ENCODE measurements around the gene ATXN2. TPM values are rescaled to one million over a fixed set of nuclear protein-coding genes. Genes with fewer than 3 reads are reported as not detected.
"Not testable (repeated sequence)": the region's sequence is repeated elsewhere in the genome, so short reads cannot be mapped to it uniquely, and the experiment has no call there.

ATXN2 gene
- total RNA-seq, 1 donor from 2014 or later: 48.4 TPM

- DNase-seq (ENCODE audit: missing footprints): no peak
- ATAC-seq: peak; percentile 60
- intact Hi-C loops (cut with DNase I): no loop called here
Observed at GRCh38 chr12:111544032-111544431, 55.1 kb downstream of the ATXN2 start.

- ATAC-seq (no peak), DNase-seq (ENCODE audit: missing footprints) (no peak)
- intact Hi-C loops (cut with DNase I): no loop called here
Observed at GRCh38 chr12:111532751-111533150, 66.4 kb downstream of the ATXN2 start.

GRCh38 chr12:111529424-111530368 is 69.4 kb downstream of the ATXN2 start:
- DNase-seq (ENCODE audit: missing footprints) (no peak), ATAC-seq (peak; percentile 64)
- intact Hi-C loops (cut with DNase I): loop anchor here (2.0 to 5.0 kb wide), 2 partner anchors 133 to 197 kb away; no protein-coding TSS in a partner anchor

GRCh38 chr12:111523587-111524167 is 75.4 kb downstream of the ATXN2 start:
- no peak for ATAC-seq
- no peak for DNase-seq (ENCODE audit: missing footprints)
- intact Hi-C loops (cut with DNase I): no loop called here

- no peak for ATAC-seq
- no peak for DNase-seq (ENCODE audit: missing footprints)
- intact Hi-C loops (cut with DNase I): no loop called here
Observed at GRCh38 chr12:111521801-111522200, 77.3 kb downstream of the ATXN2 start.

GRCh38 chr12:111519937-111520336 is 79.2 kb downstream of the ATXN2 start:
- no peak for DNase-seq (ENCODE audit: missing footprints)
- intact Hi-C loops (cut with DNase I): no loop called here
- ATAC-seq: no peak

- intact Hi-C loops (cut with DNase I): no loop called here
- no peak for DNase-seq (ENCODE audit: missing footprints)
- peak; percentile 84 for ATAC-seq
Observed at GRCh38 chr12:111519083-111519482, 80.0 kb downstream of the ATXN2 start.

- intact Hi-C loops (cut with DNase I); ATAC-seq; DNase-seq (ENCODE audit: missing footprints): not testable (repeated sequence)
Observed at GRCh38 chr12:111507719-111508118, 91.4 kb downstream of the ATXN2 start.

- intact Hi-C loops (cut with DNase I); ATAC-seq; DNase-seq (ENCODE audit: missing footprints): not testable (repeated sequence)
Observed at GRCh38 chr12:111507258-111507657, 91.9 kb downstream of the ATXN2 start.

GRCh38 chr12:111506260-111506659 is 92.9 kb downstream of the ATXN2 start:
- intact Hi-C loops (cut with DNase I): no loop called here
- DNase-seq (ENCODE audit: missing footprints) (no peak), ATAC-seq (no peak)

GRCh38 chr12:111505601-111506036 is 93.5 kb downstream of the ATXN2 start:
- no peak for DNase-seq (ENCODE audit: missing footprints)
- intact Hi-C loops (cut with DNase I): no loop called here
- no peak for ATAC-seq

GRCh38 chr12:111503116-111503515 is 96.0 kb downstream of the ATXN2 start:
- ATAC-seq: no peak
- intact Hi-C loops (cut with DNase I): no loop called here
- no peak for DNase-seq (ENCODE audit: missing footprints)

- DNase-seq (ENCODE audit: missing footprints) (no peak), ATAC-seq (no peak)
- intact Hi-C loops (cut with DNase I): no loop called here
Observed at GRCh38 chr12:111494676-111495075, 104.4 kb downstream of the ATXN2 start.

GRCh38 chr12:111492979-111493378 is 106.1 kb downstream of the ATXN2 start:
- DNase-seq (ENCODE audit: missing footprints); ATAC-seq; intact Hi-C loops (cut with DNase I): not testable (repeated sequence)

GRCh38 chr12:111488798-111489197 is 110.3 kb downstream of the ATXN2 start:
- intact Hi-C loops (cut with DNase I): no loop called here
- no peak for ATAC-seq
- no peak for DNase-seq (ENCODE audit: missing footprints)

GRCh38 chr12:111488271-111488670 is 110.8 kb downstream of the ATXN2 start:
- DNase-seq (ENCODE audit: missing footprints) (no peak), ATAC-seq (peak; percentile 85)
- intact Hi-C loops (cut with DNase I): no loop called here

GRCh38 chr12:111482462-111482861 is 116.7 kb downstream of the ATXN2 start:
- ATAC-seq: no peak
- DNase-seq (ENCODE audit: missing footprints): no peak
- intact Hi-C loops (cut with DNase I): no loop called here

GRCh38 chr12:111471236-111471635 is 127.9 kb downstream of the ATXN2 start:
- DNase-seq (ENCODE audit: missing footprints) (no peak), ATAC-seq (no peak)
- intact Hi-C loops (cut with DNase I): no loop called here

- DNase-seq (ENCODE audit: missing footprints) (no peak), ATAC-seq (no peak)
- intact Hi-C loops (cut with DNase I): no loop called here
Observed at GRCh38 chr12:111469401-111469800, 129.7 kb downstream of the ATXN2 start.

GRCh38 chr12:111467857-111468241 is 131.3 kb downstream of the ATXN2 start:
- no peak for ATAC-seq
- no peak for DNase-seq (ENCODE audit: missing footprints)
- intact Hi-C loops (cut with DNase I): no loop called here

Measured in Right ventricle myocardium inferior (tissue), 1 donor.